Measurements from ENCODE around the gene PMEPA1. TPM values are rescaled to one million over a fixed set of nuclear protein-coding genes. Genes with fewer than 3 reads are reported as not detected.
A peak's percentile ranks its signal among the peaks of the same experiment; 100 is the strongest.

PMEPA1 gene
- total and polyA plus RNA-seq, 10 donors = 4.8 to 15.7 (median 9.2) TPM

DNA sequence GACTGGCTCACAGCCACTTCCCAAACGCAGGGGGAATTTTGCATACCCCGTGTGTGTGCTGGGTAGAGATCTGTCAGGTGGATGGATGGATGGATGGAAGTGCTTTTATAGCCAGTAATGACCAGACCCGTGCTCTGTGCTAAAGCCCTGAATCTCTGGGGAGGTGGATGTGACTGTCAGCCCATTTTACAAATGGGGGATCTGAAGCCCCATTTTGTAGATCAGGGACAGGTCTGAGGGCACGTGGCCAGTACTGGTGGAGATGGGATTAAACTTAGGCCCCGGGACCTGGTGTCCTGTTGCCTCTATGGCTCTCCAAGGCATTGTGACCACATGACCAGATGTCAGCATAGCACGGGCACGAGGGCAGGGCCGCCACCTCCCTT is 51.4 kb downstream of the PMEPA1 start:
- Histone ChIP-seq H3K4me1 (peaks cover 0 to 57% (median 23%) of the 10 kb centered on the region in 6 donors), H3K36me3 (peaks cover 0 to 39% (median 9%) of the 10 kb centered on the region in 6 donors), H3K9me3 (no peaks in the 10 kb centered on the region), H3K4me3 (no peak overlapping the region), H3K27ac (no peak overlapping the region), H3K27me3 (replicated peaks in 1 of 7) (no peaks in the 10 kb centered on the region)
- intact Hi-C loops (cut with DNase I; ENCODE audit: low total_unique reads) = loop anchor here (10.0 kb wide), 2 partner anchors 54 to 426 kb away; no protein-coding TSS in a partner anchor
- TF ChIP-seq, protein P1, sequence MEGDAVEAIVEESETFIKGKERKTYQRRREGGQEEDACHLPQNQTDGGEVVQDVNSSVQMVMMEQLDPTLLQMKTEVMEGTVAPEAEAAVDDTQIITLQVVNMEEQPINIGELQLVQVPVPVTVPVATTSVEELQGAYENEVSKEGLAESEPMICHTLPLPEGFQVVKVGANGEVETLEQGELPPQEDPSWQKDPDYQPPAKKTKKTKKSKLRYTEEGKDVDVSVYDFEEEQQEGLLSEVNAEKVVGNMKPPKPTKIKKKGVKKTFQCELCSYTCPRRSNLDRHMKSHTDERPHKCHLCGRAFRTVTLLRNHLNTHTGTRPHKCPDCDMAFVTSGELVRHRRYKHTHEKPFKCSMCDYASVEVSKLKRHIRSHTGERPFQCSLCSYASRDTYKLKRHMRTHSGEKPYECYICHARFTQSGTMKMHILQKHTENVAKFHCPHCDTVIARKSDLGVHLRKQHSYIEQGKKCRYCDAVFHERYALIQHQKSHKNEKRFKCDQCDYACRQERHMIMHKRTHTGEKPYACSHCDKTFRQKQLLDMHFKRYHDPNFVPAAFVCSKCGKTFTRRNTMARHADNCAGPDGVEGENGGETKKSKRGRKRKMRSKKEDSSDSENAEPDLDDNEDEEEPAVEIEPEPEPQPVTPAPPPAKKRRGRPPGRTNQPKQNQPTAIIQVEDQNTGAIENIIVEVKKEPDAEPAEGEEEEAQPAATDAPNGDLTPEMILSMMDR (IDR thresholded peaks at IDR 0.05 in 8 of 11, conservative IDR thresholded peaks at IDR 0.05 in 3 of 11) = no peak
- TF ChIP-seq POLR2A (IDR thresholded peaks at IDR 0.05) = no peak
- no peak for TF ChIP-seq POLR2AphosphoS5 (IDR thresholded peaks at IDR 0.05)
- DNase-seq = no peak
- WGBS, 5 donors = 77 to 89% (median 86%) methylated on average over 6 to 8 of the region's 8 CpGs

DNA sequence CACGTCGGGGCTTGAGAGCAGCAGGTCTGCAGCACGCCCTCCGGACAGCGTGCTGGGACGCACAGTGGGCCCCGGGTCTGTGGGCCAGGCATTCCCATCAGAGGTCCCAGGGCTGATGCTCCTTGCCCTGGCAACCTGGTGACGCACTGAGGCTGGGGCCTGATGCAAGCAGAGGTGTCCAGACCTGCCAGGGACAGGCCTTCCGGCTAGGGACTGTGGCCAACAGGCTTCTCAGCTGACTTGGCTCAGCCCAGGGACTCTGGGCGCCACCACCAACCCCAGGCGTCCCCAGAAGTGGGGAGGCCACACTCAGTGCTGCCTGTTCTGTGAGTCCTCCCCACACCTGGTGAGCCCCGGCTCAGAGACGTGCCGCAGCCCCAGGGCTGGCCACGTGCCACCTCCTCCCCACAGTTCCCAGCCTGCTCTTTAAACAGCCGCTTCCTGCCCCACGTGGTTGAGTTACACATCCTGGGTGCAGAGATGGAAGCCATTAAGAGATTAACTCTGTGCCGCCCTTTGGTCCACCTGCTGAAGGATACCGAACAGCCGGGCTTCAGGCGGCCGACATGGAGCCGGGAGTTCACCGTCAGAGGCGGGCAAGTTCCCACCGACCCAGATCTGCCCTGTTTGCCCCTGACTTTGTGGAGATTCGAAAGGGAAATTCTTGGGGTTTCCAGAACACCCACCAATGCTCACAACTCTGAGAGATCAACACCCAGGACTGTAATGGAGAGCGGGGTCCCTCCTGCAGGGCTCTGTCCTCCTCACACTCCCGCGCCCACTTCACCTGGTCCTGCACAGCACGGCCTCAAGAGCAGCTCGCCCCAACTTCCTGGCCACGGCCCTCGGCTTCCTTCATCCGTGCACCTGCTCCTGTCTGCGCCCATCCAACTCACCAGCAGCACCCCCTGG is 52.0 kb downstream of the PMEPA1 start:
- H3K9me3 ChIP-seq = no peaks in the 10 kb centered on the region
- intact Hi-C loops (cut with DNase I; ENCODE audit: low total_unique reads) = loop anchor here (10.0 kb wide), 2 partner anchors 53 to 427 kb away; no protein-coding TSS in a partner anchor
- peak; percentile 85 for DNase-seq
- H3K36me3 ChIP-seq = peaks cover 0 to 41% (median 10%) of the 10 kb centered on the region in 6 donors
- H3K27ac ChIP-seq = peak overlapping the region in 1 of 8 donors; percentile 24
- no peak overlapping the region for H3K4me3 ChIP-seq
- H3K27me3 ChIP-seq (replicated peaks in 1 of 7) = no peaks in the 10 kb centered on the region
- H3K4me1 ChIP-seq = peaks cover 0 to 55% (median 23%) of the 10 kb centered on the region in 6 donors
- WGBS, 5 donors = 70 to 81% (median 76%) methylated on average over 27 to 36 of the region's 36 CpGs
- TF ChIP-seq POLR2AphosphoS5 (IDR thresholded peaks at IDR 0.05) = peak in 1 of 3 donors; percentile 46
- TF ChIP-seq, protein P1 (IDR thresholded peaks at IDR 0.05 in 8 of 11, conservative IDR thresholded peaks at IDR 0.05 in 3 of 11) = no peak

DNA sequence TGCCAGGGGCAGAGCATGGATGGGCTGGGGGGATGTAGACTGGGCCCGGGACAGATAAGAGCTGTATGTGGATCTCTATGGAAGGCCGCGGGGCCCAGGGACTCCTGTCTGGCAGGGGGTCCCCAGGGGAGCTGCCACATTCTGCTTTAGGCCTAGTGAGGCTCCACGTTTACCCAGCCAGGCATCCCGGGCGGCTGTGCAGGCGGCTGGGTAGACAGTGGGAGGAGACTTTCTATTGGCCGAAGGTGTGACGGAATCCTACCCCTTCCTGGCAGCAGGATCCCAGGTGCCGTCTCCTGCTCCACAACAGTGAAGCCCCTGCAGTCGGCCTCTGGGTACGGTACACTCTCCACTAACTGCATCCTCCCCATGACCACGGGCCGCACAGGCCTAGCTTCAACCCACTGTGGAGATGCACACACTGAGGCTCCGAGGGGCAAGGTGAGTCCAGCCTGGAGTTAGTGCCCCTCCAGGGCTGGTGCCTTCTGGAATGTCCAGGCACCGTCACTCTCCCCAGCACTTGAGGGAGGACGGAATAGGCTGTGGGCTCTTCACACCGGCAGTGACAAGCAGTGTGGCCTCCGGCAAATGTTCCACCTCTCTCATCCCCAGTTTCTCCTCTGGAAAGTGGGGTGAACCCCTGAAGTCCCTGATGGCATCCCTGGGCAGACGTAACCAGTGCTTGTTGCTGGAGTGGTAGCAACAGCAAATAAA is 52.8 kb downstream of the PMEPA1 start:
- Histone ChIP-seq H3K4me3 (no peak overlapping the region), H3K36me3 (peaks cover 0 to 49% (median 18%) of the 10 kb centered on the region in 6 donors), H3K27me3 (replicated peaks in 1 of 7) (no peaks in the 10 kb centered on the region), H3K9me3 (no peaks in the 10 kb centered on the region), H3K4me1 (peaks cover 0 to 50% (median 23%) of the 10 kb centered on the region in 6 donors), H3K27ac (no peak overlapping the region)
- TF ChIP-seq POLR2A (IDR thresholded peaks at IDR 0.05) = no peak
- TF ChIP-seq POLR2AphosphoS5 (IDR thresholded peaks at IDR 0.05) = no peak
- TF ChIP-seq, protein P1 (IDR thresholded peaks at IDR 0.05 in 8 of 11, conservative IDR thresholded peaks at IDR 0.05 in 3 of 11) = no peak
- intact Hi-C loops (cut with DNase I; ENCODE audit: low total_unique reads) = loop anchor here (10.0 kb wide), 2 partner anchors 52 to 428 kb away; no protein-coding TSS in a partner anchor
- 92 to 98% (median 94%) methylated on average over 16 to 20 of the region's 20 CpGs for WGBS, 5 donors
- peak; percentile 61 for DNase-seq
